Measurements from ENCODE around the gene JAK3. TPM values are rescaled to one million over a fixed set of nuclear protein-coding genes. Genes with fewer than 3 reads are reported as not detected.

Gene JAK3
- total and polyA plus RNA-seq, 2 donors, result 16.1 to 50.4 TPM

- Histone ChIP-seq H3K27ac (ENCODE audit: low read depth in 1 of 2, low read length in 1 of 2) (no peak overlapping the region), H3K27me3 (ENCODE audit: control insufficient read depth in 2 of 2, insufficient read depth in 1 of 2, low read length in 1 of 2) (no peaks in the 10 kb centered on the region), H3K9me3 (ENCODE audit: control insufficient read depth in 2 of 2, insufficient read depth in 1 of 2, low read length in 1 of 2) (peaks cover 0 to 6% of the 10 kb centered on the region in 2 donors), H3K4me1 (ENCODE audit: control insufficient read depth in 2 of 2, insufficient read depth in 2 of 2, low read length in 2 of 2) (no peaks in the 10 kb centered on the region), H3K36me3 (ENCODE audit: control insufficient read depth in 2 of 2, insufficient read depth in 2 of 2, low read length in 1 of 2) (peaks cover 46 to 72% of the 10 kb centered on the region in 2 donors), H3K4me3 (ENCODE audit: low read length in 2 of 2) (no peak overlapping the region)
- 97% methylated on average over 27 of the region's 27 CpGs for WGBS
- DNase-seq (ENCODE audit: low read depth in 6 of 9, low spot score in 9 of 9), result no peak
These were observed 13.2 kb downstream of the JAK3 start for GRCh38 chr19:17834350-17835181.

GRCh38 chr19:17832443-17833208 lies 15.2 kb downstream of the JAK3 start:
- Histone ChIP-seq H3K27me3 (ENCODE audit: control insufficient read depth in 2 of 2, insufficient read depth in 1 of 2, low read length in 1 of 2) (no peaks in the 10 kb centered on the region), H3K36me3 (ENCODE audit: control insufficient read depth in 2 of 2, insufficient read depth in 2 of 2, low read length in 1 of 2) (peaks cover 29 to 60% of the 10 kb centered on the region in 2 donors), H3K4me3 (ENCODE audit: low read length in 2 of 2) (no peak overlapping the region), H3K4me1 (ENCODE audit: control insufficient read depth in 2 of 2, insufficient read depth in 2 of 2, low read length in 2 of 2) (no peaks in the 10 kb centered on the region), H3K27ac (ENCODE audit: low read depth in 1 of 2, low read length in 1 of 2) (no peak overlapping the region), H3K9me3 (ENCODE audit: control insufficient read depth in 2 of 2, insufficient read depth in 1 of 2, low read length in 1 of 2) (peaks cover 0 to 6% of the 10 kb centered on the region in 2 donors)
- WGBS, result 97% methylated on average over 17 of the region's 17 CpGs
- no peak for DNase-seq (ENCODE audit: low read depth in 6 of 9, low spot score in 9 of 9)

DNA sequence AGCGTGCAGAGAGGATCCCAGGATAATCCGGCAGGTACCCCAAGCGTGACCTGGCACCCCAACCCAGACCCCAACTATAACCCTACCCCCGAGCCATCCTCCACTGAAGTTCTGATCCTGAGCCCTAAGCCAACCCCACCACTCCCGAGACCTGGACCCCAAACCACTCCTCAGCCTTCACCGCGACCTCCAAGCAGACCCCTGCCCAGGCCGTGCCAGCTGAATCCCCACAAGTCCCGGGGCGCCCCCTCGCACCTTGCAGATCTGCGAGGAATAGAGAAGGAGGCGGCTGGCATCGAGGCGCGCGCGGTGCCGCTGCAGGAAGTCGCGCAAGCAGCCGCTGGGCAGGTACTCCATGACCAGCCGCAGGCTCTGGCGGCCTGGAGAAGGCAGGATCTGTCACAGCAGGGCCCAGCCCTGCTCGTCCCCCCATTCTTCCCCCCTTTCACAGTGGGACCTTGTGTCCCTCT lies 16.3 kb downstream of the JAK3 start:
- H3K9me3 ChIP-seq (ENCODE audit: control insufficient read depth in 2 of 2, insufficient read depth in 1 of 2, low read length in 1 of 2), result peaks cover 0 to 6% of the 10 kb centered on the region in 2 donors
- H3K36me3 ChIP-seq (ENCODE audit: control insufficient read depth in 2 of 2, insufficient read depth in 2 of 2, low read length in 1 of 2), result peaks cover 27 to 54% of the 10 kb centered on the region in 2 donors
- no peaks in the 10 kb centered on the region for H3K4me1 ChIP-seq (ENCODE audit: control insufficient read depth in 2 of 2, insufficient read depth in 2 of 2, low read length in 2 of 2)
- no peak overlapping the region for H3K27ac ChIP-seq (ENCODE audit: low read depth in 1 of 2, low read length in 1 of 2)
- no peak overlapping the region for H3K4me3 ChIP-seq (ENCODE audit: low read length in 2 of 2)
- no peak for DNase-seq (ENCODE audit: low read depth in 6 of 9, low spot score in 9 of 9)
- H3K27me3 ChIP-seq (ENCODE audit: control insufficient read depth in 2 of 2, insufficient read depth in 1 of 2, low read length in 1 of 2), result no peaks in the 10 kb centered on the region
- 95% methylated on average over 25 of the region's 25 CpGs for WGBS

DNA sequence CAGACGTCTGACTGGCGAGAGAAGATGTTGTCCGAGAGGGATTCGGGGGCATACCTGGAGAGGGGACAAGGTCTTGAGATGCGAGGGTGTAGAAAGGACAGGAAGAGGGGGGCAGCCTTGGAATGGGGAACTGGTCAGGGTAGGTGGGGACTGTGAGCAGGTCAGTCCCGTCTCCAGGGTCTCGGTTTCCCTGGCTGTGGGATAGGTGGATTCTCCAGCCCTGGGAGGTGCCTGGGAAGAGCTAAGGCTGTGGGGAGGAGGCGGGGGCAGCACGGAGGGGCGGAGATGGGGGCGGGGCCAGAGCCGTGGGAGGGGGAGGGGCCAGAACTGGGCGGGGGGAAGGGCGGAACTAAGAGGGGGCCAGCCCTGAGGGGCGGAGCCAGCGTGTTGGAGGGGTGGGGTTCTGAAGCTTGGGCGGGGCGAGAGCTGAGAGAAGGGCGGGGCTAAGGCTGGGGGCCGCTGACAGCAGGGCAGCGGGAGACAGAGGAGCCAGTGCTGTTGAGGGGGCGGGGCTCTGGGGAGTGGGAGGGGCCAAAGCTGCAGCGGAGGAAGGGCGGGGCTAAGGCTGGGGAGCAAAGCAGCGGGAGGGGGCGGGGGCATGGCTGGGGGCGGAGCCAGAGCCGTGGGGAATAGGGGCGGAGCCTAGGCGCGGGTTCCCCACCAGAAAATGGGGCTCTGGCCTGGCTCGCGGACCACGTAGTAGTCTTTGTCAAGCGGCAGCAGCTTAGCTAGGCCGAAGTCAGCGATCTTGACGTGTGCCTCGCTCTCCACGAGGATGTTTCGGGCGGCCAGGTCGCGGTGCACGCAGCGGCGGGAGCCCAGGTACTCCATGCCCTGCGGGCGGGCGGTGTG lies 17.0 kb downstream of the JAK3 start:
- 92% methylated on average over 50 of the region's 50 CpGs for WGBS
- DNase-seq (ENCODE audit: low read depth in 6 of 9, low spot score in 9 of 9), result no peak
- H3K4me3 ChIP-seq (ENCODE audit: low read length in 2 of 2), result no peak overlapping the region
- peaks cover 26 to 49% of the 10 kb centered on the region in 2 donors for H3K36me3 ChIP-seq (ENCODE audit: control insufficient read depth in 2 of 2, insufficient read depth in 2 of 2, low read length in 1 of 2)
- H3K27me3 ChIP-seq (ENCODE audit: control insufficient read depth in 2 of 2, insufficient read depth in 1 of 2, low read length in 1 of 2), result no peaks in the 10 kb centered on the region
- H3K9me3 ChIP-seq (ENCODE audit: control insufficient read depth in 2 of 2, insufficient read depth in 1 of 2, low read length in 1 of 2), result peaks cover 0 to 6% of the 10 kb centered on the region in 2 donors
- no peak overlapping the region for H3K27ac ChIP-seq (ENCODE audit: low read depth in 1 of 2, low read length in 1 of 2)
- no peaks in the 10 kb centered on the region for H3K4me1 ChIP-seq (ENCODE audit: control insufficient read depth in 2 of 2, insufficient read depth in 2 of 2, low read length in 2 of 2)

GRCh38 chr19:17829855-17830566 lies 17.8 kb downstream of the JAK3 start:
- Histone ChIP-seq H3K4me1 (ENCODE audit: control insufficient read depth in 2 of 2, insufficient read depth in 2 of 2, low read length in 2 of 2) (no peaks in the 10 kb centered on the region), H3K27ac (ENCODE audit: low read depth in 1 of 2, low read length in 1 of 2) (no peak overlapping the region), H3K9me3 (ENCODE audit: control insufficient read depth in 2 of 2, insufficient read depth in 1 of 2, low read length in 1 of 2) (peaks cover 0 to 6% of the 10 kb centered on the region in 2 donors), H3K36me3 (ENCODE audit: control insufficient read depth in 2 of 2, insufficient read depth in 2 of 2, low read length in 1 of 2) (peaks cover 30 to 42% of the 10 kb centered on the region in 2 donors), H3K4me3 (ENCODE audit: low read length in 2 of 2) (no peak overlapping the region), H3K27me3 (ENCODE audit: control insufficient read depth in 2 of 2, insufficient read depth in 1 of 2, low read length in 1 of 2) (no peaks in the 10 kb centered on the region)
- no peak for DNase-seq (ENCODE audit: low read depth in 6 of 9, low spot score in 9 of 9)
- 91% methylated on average over 29 of the region's 29 CpGs for WGBS

DNA sequence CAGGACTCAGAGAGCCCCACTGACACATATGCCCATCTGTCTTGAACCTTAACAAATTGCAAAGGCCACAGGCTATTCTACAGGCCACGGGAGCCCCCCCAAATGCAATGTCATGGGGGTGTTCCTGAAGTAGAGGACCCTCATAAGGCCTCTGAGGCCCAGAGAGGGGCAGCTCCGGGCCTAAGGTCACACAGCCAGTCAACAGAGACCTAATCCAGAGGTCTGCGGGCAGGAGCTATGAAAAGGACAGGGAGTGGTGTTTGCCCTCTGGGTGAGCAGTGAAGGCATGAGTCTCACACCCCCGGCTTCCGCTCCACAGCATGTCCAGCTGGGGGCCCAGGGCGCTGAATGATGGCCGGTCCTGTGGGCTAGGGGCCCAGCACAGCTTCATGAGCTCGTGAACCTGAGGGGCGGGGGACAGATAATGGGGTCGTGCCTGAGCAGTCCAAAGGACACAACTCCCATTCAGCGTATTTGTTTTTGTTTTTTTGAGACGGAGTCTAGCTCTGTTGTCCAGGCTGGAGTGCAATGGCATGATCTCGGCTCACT lies 21.2 kb downstream of the JAK3 start:
- H3K4me3 ChIP-seq (ENCODE audit: low read length in 2 of 2), result no peak overlapping the region
- DNase-seq (ENCODE audit: low read depth in 6 of 9, low spot score in 9 of 9), result no peak
- H3K36me3 ChIP-seq (ENCODE audit: control insufficient read depth in 2 of 2, insufficient read depth in 2 of 2, low read length in 1 of 2), result peaks cover 15 to 23% of the 10 kb centered on the region in 2 donors

GRCh38 chr19:17824339-17824738 lies 23.4 kb downstream of the JAK3 start:
- no peaks in the 10 kb centered on the region for H3K27me3 ChIP-seq (ENCODE audit: control insufficient read depth in 2 of 2, insufficient read depth in 1 of 2, low read length in 1 of 2)
- H3K27ac ChIP-seq (ENCODE audit: low read depth in 1 of 2, low read length in 1 of 2), result no peak overlapping the region
- DNase-seq (ENCODE audit: low read depth in 6 of 9, low spot score in 9 of 9), result no peak
- H3K9me3 ChIP-seq (ENCODE audit: control insufficient read depth in 2 of 2, insufficient read depth in 1 of 2, low read length in 1 of 2), result no peaks in the 10 kb centered on the region
- 80% methylated on average over 8 of the region's 8 CpGs for WGBS
- no peaks in the 10 kb centered on the region for H3K4me1 ChIP-seq (ENCODE audit: control insufficient read depth in 2 of 2, insufficient read depth in 2 of 2, low read length in 2 of 2)
- H3K36me3 ChIP-seq (ENCODE audit: control insufficient read depth in 2 of 2, insufficient read depth in 2 of 2, low read length in 1 of 2), result peaks cover 2 to 10% of the 10 kb centered on the region in 2 donors
- no peak overlapping the region for H3K4me3 ChIP-seq (ENCODE audit: low read length in 2 of 2)

More for the DNA sequence above, 21.2 kb downstream of the JAK3 start:
- peaks cover 0 to 6% of the 10 kb centered on the region in 2 donors for H3K9me3 ChIP-seq (ENCODE audit: control insufficient read depth in 2 of 2, insufficient read depth in 1 of 2, low read length in 1 of 2)
- no peaks in the 10 kb centered on the region for H3K4me1 ChIP-seq (ENCODE audit: control insufficient read depth in 2 of 2, insufficient read depth in 2 of 2, low read length in 2 of 2)
- H3K27me3 ChIP-seq (ENCODE audit: control insufficient read depth in 2 of 2, insufficient read depth in 1 of 2, low read length in 1 of 2), result no peaks in the 10 kb centered on the region
- H3K27ac ChIP-seq (ENCODE audit: low read depth in 1 of 2, low read length in 1 of 2), result no peak overlapping the region
- WGBS, result 94% methylated on average over 13 of the region's 13 CpGs

GRCh38 chr19:17821190-17821589 lies 26.6 kb downstream of the JAK3 start, which contains the start of gene INSL3:
Gene INSL3, minus strand, starts transcription at chr19:17821519. Its CDS starts 13 bp downstream, at chr19:17821506.
- no peak for DNase-seq (ENCODE audit: low read depth in 6 of 9, low spot score in 9 of 9)

More at GRCh38 chr19:17821190-17821589, 26.6 kb downstream of the JAK3 start, which contains the start of gene INSL3:
- Histone ChIP-seq H3K27ac (ENCODE audit: low read depth in 1 of 2, low read length in 1 of 2) (no peak within 1 kb of the TSS), H3K4me3 (ENCODE audit: low read length in 2 of 2) (no peak within 1 kb of the TSS), H3K9me3 (ENCODE audit: control insufficient read depth in 2 of 2, insufficient read depth in 1 of 2, low read length in 1 of 2) (no peaks in the 10 kb centered on the region), H3K27me3 (ENCODE audit: control insufficient read depth in 2 of 2, insufficient read depth in 1 of 2, low read length in 1 of 2) (no peaks in the 10 kb centered on the region), H3K36me3 (ENCODE audit: control insufficient read depth in 2 of 2, insufficient read depth in 2 of 2, low read length in 1 of 2) (peaks cover 0 to 5% of the 10 kb centered on the region in 2 donors), H3K4me1 (ENCODE audit: control insufficient read depth in 2 of 2, insufficient read depth in 2 of 2, low read length in 2 of 2) (no peaks in the 10 kb centered on the region)
- 90% methylated on average over 34 of the region's 34 CpGs for WGBS
